Measurements from ENCODE around the gene FAM53B.

DNA sequence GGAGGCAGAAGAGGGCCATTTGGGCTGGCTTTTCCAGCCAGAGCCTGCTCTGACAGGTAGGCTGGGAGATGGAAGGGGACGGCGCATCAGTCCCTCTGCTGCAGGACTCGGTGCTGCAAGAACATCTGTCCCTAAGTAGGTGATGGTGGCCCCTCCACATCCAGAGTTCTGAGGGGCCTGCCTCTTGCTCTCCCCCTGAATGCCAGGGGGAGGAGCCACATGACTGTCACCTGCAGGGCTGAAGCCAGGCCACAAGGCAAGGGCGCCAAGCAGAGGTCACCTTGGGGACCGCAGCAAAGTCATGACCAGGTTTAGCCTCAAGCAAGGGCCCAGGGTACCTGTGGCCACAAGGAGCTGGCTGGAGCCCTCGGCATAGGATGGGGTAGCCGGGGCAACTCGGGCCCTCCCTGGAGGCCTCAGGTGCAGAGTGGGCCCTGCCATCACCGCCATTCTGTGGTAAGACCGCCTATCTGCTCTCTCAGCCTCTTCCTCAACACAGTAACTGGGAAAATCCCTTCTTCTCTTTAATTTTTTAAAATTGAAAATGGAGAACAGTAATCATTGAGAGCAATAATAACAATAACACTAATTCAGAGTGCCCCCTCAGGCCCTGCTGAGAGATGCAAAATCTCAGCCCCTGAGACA lies 99.3 kb downstream of the FAM53B start:
- TF ChIP-seq, protein P1, sequence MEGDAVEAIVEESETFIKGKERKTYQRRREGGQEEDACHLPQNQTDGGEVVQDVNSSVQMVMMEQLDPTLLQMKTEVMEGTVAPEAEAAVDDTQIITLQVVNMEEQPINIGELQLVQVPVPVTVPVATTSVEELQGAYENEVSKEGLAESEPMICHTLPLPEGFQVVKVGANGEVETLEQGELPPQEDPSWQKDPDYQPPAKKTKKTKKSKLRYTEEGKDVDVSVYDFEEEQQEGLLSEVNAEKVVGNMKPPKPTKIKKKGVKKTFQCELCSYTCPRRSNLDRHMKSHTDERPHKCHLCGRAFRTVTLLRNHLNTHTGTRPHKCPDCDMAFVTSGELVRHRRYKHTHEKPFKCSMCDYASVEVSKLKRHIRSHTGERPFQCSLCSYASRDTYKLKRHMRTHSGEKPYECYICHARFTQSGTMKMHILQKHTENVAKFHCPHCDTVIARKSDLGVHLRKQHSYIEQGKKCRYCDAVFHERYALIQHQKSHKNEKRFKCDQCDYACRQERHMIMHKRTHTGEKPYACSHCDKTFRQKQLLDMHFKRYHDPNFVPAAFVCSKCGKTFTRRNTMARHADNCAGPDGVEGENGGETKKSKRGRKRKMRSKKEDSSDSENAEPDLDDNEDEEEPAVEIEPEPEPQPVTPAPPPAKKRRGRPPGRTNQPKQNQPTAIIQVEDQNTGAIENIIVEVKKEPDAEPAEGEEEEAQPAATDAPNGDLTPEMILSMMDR (IDR thresholded peaks at IDR 0.05), result no peak
- TF ChIP-seq POLR2AphosphoS5 (IDR thresholded peaks at IDR 0.05), result no peak
- TF ChIP-seq POLR2A (IDR thresholded peaks at IDR 0.05), result no peak
- TF ChIP-seq EP300 (IDR thresholded peaks at IDR 0.05), result no peak
